HepG2 (cell line): ENCODE measurements around the gene SDF2. TPM values are rescaled to one million over a fixed set of nuclear protein-coding genes. Genes with fewer than 3 reads are reported as not detected.

Source experiments
- BRCA1 ChIP-seq: sonication (generic); formaldehyde crosslinking; IDR thresholded peaks from 2 replicates; pipeline ENCODE4 v1.4.0; 2020; ENCODE audit warnings: missing genetic modification reagents
- CENPT ChIP-seq: sonication (generic); formaldehyde crosslinking; IDR thresholded peaks from 2 replicates; pipeline ENCODE4 v1.8.0; 2022; ENCODE audit warnings: low read depth, mild to moderate bottlenecking, moderate library complexity, missing genetic modification reagents
- GFI1 ChIP-seq: sonication (generic); formaldehyde crosslinking; IDR thresholded peaks from 2 replicates; pipeline ENCODE4 v1.5.0; 2020; ENCODE audit warnings: missing genetic modification reagents, mild to moderate bottlenecking, borderline replicate concordance
- HINFP ChIP-seq: sonication (generic); formaldehyde crosslinking; IDR thresholded peaks from 2 replicates; pipeline ENCODE4 v1.4.0; 2020; ENCODE audit warnings: low read depth, mild to moderate bottlenecking, missing genetic modification reagents
- KLF15 ChIP-seq: sonication (generic); formaldehyde crosslinking; IDR thresholded peaks from 2 replicates; pipeline ENCODE4 v1.8.1; 2023; ENCODE audit warnings: borderline replicate concordance, mild to moderate bottlenecking, inconsistent platforms, missing genetic modification reagents, mixed read lengths
- KMT2A ChIP-seq: sonication (generic); formaldehyde crosslinking; IDR thresholded peaks from 2 replicates; pipeline ENCODE4 v1.4.0; 2020; ENCODE audit warnings: missing genetic modification reagents
- LRRFIP1 ChIP-seq: sonication (generic); formaldehyde crosslinking; conservative IDR thresholded peaks from 2 replicates; pipeline ENCODE4 v1.4.0; 2020; ENCODE audit warnings: missing genetic modification reagents
- MAFF ChIP-seq: IDR thresholded peaks from 2 replicates; pipeline ENCODE4 v1.6.1; 2011; ENCODE audit warnings: low read depth, low read length, improper control_type of control experiment
- MIXL1 ChIP-seq: IDR thresholded peaks from 2 replicates; pipeline ENCODE4 v1.6.1; 2016
- NFE2L1 ChIP-seq: sonication (generic); formaldehyde crosslinking; IDR thresholded peaks from 2 replicates; pipeline ENCODE4 v1.4.0; 2020; ENCODE audit warnings: missing genetic modification reagents, mild to moderate bottlenecking, borderline replicate concordance
- NPAS2 ChIP-seq: sonication (generic); formaldehyde crosslinking; IDR thresholded peaks from 2 replicates; pipeline ENCODE4 v1.8.0; 2022; ENCODE audit warnings: mild to moderate bottlenecking, missing genetic modification reagents, borderline replicate concordance
- SRSF1 ChIP-seq: fragments of 200-400 bp; formaldehyde crosslinking; optimal IDR thresholded peaks from 2 replicates; pipeline ENCODE3; 2017; ENCODE audit warnings: mild to moderate bottlenecking, low read depth, low read length, moderate library complexity
- SSRP1 ChIP-seq: IDR thresholded peaks from 2 replicates; pipeline ENCODE4 v1.6.1; 2016; ENCODE audit warnings: control low read depth
- TSC22D2 ChIP-seq: sonication (generic); formaldehyde crosslinking; IDR thresholded peaks from 2 replicates; pipeline ENCODE4 v1.5.1; 2020; ENCODE audit warnings: missing genetic modification reagents, mild to moderate bottlenecking, borderline replicate concordance
- ZNF253 ChIP-seq: sonication (generic); formaldehyde crosslinking; IDR thresholded peaks from 2 replicates; pipeline ENCODE4 v1.8.0; 2022; ENCODE audit warnings: mild to moderate bottlenecking, missing genetic modification reagents, borderline replicate concordance
- ZNF33A ChIP-seq: sonication (generic); formaldehyde crosslinking; IDR thresholded peaks from 2 replicates; pipeline ENCODE4 v1.5.1; 2020; ENCODE audit warnings: missing genetic modification reagents, mild to moderate bottlenecking, moderate library complexity, borderline replicate concordance
- ZNF512 ChIP-seq: sonication (generic); formaldehyde crosslinking; IDR thresholded peaks from 2 replicates; pipeline ENCODE4 v1.4.0; 2020; ENCODE audit warnings: mild to moderate bottlenecking, missing genetic modification reagents
- ZNF605 ChIP-seq: sonication (generic); formaldehyde crosslinking; IDR thresholded peaks from 2 replicates; pipeline ENCODE4 v1.8.0; 2022; ENCODE audit warnings: mild to moderate bottlenecking, missing genetic modification reagents
- ZNF75D ChIP-seq: sonication (generic); formaldehyde crosslinking; IDR thresholded peaks from 2 replicates; pipeline ENCODE4 v1.8.1; 2023; ENCODE audit warnings: missing genetic modification reagents, mild to moderate bottlenecking, borderline replicate concordance
- ZSCAN21 ChIP-seq: sonication (generic); formaldehyde crosslinking; IDR thresholded peaks from 2 replicates; pipeline ENCODE4 v1.8.0; 2022; ENCODE audit warnings: mild to moderate bottlenecking, missing genetic modification reagents, moderate library complexity, borderline replicate concordance
- polyA plus RNA-seq, 8 experiments: library from polyadenylated mRNA; depleted of rRNA in 3 of 8; stranded (reverse) in 7 of 8; unstranded in 1 of 8; fragments of >200 nt; fragmentation: Illumina TruSeq in 4 of 8; extraction: Trizol in 4 of 8; gene quantifications; 2 replicates each; pipeline versions ENCODE4 v1.2.1 to v1.2.3, GENCODE V29; 2011 to 2016; ENCODE audit warnings: low read depth in 4 of 8, missing spikeins in 1 of 8, mixed read lengths in 1 of 8; ENCODE audit not compliant: insufficient read depth in 1 of 8
- total RNA-seq, 5 experiments: library from RNA; depleted of rRNA; stranded (reverse); fragments of >200 nt; fragmentation: Illumina TruSeq; extraction: Trizol; gene quantifications; 2 replicates each; pipeline ENCODE4 v1.2.3, GENCODE V29; 2016; ENCODE audit warnings: low read depth in 1 of 5
- TF ChIP-seq, protein P1 (sequence below): sonication (generic); formaldehyde crosslinking; IDR thresholded peaks from 2 replicates; pipeline ENCODE4 v1.5.0; 2020; ENCODE audit warnings: missing genetic modification reagents
- TF ChIP-seq, protein P2 (sequence below): sonication (generic); formaldehyde crosslinking; IDR thresholded peaks from 2 replicates; pipeline ENCODE4 v1.8.0; 2022; ENCODE audit warnings: mild to moderate bottlenecking, missing genetic modification reagents, borderline replicate concordance

The SDF2 gene
- total and polyA plus RNA-seq, 2 of the 13 experiments (the other 11 are each of a cell fraction or from before 2014, with no cell fraction given) = 58.2 to 58.4 TPM

DNA sequence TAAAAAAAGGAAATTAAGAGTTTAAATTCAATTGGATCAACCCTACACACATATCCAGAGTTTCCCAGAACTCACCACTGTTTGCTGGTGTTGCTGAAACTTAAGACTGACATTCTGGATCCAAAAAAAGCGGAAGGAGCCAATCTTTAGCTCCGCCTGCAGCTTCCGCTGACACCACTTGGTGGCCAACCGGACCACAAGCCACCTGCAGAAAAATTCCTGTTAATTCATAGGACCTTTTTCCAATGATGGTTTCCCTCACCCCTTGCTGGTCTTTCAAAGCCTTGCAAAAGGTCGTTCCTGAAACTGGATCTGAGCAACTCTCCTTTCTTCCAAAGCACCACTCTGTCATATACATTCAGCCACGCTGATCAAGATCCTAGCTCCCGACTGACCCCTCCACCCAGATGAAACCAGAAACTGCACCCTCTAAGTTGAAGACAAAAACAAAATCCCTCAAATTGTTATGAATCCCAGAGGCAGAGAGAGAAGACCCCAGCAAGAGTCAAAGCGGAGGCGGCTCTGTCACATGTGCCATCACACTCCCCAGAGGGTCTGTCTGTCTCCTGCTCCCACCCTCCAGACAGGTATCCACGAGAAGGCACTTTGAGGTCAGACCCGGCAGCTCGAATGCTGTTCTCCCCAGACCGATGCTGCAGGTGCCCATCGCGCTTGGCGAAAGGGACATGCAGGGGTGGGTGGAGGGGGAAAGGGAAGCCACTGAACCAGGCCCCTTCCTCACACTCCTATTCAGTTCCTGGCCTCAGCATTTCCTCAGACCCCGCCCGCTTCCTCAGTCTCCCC, 17.5 kb downstream of the SDF2 start (continued):
- TF ChIP-seq TSC22D2 (no peak), ZNF253 (CRISPR knock-in tag) (no peak), NFE2L1 (CRISPR knock-in tag) (no peak), SRSF1 (no peak), ZNF605 (no peak), KMT2A (CRISPR knock-in tag) (no peak), LRRFIP1 (no peak), ZNF33A (CRISPR knock-in tag) (no peak), SSRP1 (CRISPR knock-in tag) (no peak), ZNF512 (CRISPR knock-in tag) (no peak), ZSCAN21 (CRISPR knock-in tag) (no peak), MAFF (no peak), ZNF75D (CRISPR knock-in tag) (no peak), GFI1 (no peak), KLF15 (CRISPR knock-in tag) (no peak), NPAS2 (CRISPR knock-in tag) (no peak), HINFP (no peak), CENPT (CRISPR knock-in tag) (no peak), MIXL1 (CRISPR knock-in tag) (no peak), BRCA1 (CRISPR knock-in tag) (no peak)
- TF ChIP-seq, protein P1, sequence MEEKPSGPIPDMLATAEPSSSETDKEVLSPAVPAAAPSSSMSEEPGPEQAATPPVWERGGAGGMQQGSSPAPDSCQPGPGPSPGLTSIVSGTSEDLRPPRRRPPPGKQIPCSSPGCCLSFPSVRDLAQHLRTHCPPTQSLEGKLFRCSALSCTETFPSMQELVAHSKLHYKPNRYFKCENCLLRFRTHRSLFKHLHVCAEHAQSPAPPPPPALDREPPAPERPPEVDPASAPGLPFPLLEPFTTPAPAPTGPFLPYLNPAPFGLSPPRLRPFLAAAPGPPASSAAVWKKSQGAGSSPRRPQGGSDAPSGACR (CRISPR knock-in tag) = no peak
- TF ChIP-seq, protein P2, sequence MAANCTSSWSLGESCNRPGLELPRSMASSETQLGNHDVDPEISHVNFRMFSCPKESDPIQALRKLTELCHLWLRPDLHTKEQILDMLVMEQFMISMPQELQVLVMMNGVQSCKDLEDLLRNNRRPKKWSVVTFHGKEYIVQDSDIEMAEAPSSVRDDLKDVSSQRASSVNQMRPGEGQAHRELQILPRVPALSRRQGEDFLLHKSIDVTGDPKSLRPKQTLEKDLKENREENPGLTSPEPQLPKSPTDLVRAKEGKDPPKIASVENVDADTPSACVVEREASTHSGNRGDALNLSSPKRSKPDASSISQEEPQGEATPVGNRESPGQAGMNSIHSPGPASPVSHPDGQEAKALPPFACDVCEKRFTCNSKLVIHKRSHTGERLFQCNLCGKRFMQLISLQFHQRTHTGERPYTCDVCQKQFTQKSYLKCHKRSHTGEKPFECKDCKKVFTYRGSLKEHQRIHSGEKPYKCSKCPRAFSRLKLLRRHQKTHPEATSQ (CRISPR knock-in tag) = no peak
